HG03064 (cell line): ENCODE results near the gene RPS3A.
"Not testable (repeated sequence)": the region's sequence is repeated elsewhere in the genome, so short reads cannot be mapped to it uniquely, and the experiment has no call there.

Experiments used
- ATAC-seq: cut with Tn5 transposase; IDR thresholded peaks from one replicate; pipeline ENCODE4 v1.9.1; 2021; ENCODE audit warnings: low read depth; ENCODE audit not compliant: unreplicated experiment

Gene RPS3A

DNA sequence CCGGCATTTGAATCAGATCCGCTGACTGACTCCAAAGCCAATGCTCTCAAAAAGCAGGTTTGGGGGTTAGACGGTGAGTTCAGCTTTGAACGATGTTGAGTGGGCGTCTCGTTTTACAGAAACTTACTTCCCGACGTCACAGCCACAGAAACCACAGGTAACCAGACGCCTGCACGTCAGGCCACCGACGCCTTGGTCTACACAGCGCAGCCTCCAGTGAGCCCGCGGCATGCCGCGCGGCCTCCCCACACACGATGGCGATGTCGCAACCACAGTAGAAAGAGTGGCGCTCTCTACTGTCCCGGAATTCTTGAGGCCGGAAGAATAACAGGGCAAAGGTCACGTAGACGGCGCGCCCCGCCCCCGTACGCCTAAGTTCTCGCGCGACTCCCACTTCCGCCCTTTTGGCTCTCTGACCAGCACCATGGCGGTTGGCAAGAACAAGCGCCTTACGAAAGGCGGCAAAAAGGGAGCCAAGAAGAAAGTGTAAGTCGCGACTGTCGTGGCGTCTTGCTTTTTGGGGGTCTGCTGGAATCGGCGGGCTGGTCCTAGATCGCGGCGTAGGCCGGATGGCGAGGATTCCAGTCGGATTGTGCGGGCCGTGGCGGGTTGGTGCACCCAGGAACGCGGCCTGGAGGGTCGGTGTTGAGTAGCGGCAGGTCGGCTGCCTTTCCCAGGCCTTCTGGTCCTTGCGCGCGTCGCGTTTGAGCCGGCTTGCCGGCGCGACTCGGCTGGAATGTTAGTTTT is at the start of gene RPS3A:
TSS of gene RPS3A (plus strand) at position 400 of the 747 bp plus-strand sequence. CDS start at position 425, 25 bp downstream.
- ATAC-seq = peak; percentile 95

DNA sequence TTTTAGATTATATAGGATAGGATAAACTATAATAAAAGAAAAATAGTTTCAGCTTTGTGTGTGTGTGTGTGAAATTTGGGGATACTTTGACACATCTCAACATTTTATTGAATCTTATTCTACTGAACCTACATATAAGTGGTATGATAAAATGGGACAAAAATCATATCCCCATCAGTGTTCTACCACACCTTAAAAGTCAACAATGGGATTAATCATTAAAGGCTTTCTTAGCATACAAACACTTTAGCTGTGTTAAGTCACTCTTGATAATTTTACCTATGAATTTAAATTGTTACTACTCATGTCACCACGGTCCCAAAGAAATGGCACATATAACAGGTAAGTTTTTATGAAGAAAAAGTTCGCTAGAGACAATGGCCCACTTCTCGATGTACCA is 46.6 kb upstream of the RPS3A start:
- ATAC-seq = peak; percentile 11

DNA sequence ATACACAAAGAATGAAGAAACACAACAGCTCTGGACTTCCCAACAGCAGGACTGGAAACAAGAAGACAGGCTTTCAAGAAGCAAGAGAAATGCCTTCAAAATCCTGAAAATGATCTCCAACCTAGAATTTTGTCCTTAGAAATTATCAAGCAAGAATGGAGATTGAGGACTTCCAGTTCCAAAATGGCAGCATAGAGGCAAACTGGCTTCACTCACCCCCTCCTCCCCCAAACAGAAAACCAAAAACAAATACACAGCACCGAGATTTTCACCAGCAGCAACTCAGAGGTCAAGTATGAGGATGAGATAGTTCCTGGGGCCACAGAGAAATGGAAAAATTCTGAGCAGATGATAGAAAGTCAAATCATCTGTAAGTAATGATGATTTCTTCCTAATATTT is 43.9 kb upstream of the RPS3A start:
- ATAC-seq = no peak

DNA sequence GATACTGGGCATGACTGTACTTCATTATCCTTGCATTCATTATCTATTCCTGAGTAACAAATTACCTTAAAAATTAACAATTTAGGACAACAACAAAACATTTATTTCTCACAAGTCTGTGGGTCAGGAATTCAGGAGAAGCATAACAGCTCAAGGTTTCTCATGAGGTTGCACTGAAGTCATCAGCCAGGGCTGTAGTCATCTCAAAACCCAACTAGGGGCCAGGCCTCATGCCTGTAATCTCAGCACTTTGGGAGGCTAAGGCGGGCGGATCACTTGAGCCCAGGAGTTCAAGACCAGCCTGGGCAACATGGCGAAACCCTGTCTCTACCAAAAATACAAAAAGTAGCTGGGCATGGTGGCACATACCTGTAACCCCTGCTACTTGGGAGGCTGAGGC is 36.3 kb upstream of the RPS3A start:
- not testable (repeated sequence) for ATAC-seq

DNA sequence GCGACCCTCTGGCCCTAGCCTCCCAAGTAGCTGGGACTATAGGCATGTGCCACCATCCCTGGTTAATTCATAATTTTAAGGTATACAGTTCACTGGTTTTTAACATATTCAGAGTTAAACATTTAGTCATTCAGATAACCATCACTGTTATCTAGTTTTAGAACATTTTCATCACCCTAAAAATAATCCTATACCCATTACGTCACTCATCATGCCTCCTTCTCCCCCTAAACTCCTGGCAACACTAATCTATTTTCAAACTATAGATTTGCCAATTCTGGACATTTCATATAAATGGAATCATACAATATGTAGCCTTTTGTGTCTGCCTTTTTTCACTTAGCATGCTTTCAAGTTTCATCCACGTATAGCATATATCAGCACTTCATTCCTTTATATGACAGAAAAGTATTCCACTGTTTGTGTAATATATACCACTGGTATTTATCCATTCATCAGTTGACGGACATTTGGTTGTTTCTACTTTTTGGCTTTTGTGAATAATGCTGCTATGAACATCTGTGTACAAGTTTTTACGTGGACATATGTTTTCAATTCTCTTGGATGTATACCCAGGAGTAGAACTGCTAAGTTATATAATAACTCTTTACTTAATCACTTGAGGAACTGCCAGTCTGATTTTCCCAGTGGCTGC is 32.0 kb upstream of the RPS3A start:
- no peak for ATAC-seq

DNA sequence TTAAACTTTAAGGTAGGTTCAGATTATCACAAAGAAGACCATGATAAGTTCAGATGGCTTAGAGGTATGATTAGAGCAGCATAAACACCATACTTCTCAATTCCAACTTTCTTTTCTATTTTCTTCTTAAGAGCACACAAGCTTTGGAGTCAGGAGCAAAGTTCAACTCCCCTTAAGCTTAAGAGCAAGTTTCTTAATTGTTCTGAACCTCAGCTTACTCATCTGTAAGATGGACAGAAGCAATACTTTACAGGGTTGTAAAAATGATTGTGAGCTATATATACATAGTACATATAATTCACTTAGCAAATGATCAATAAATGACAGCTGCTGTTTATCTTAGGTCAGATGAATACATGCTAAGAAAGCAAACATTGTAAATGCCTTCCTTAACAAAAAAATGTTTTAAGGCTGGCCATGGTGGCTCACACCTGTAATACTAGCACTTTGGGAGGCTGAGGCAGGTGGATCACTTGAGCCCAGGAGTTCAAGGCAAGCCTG is 25.0 kb upstream of the RPS3A start:
- ATAC-seq = no peak

DNA sequence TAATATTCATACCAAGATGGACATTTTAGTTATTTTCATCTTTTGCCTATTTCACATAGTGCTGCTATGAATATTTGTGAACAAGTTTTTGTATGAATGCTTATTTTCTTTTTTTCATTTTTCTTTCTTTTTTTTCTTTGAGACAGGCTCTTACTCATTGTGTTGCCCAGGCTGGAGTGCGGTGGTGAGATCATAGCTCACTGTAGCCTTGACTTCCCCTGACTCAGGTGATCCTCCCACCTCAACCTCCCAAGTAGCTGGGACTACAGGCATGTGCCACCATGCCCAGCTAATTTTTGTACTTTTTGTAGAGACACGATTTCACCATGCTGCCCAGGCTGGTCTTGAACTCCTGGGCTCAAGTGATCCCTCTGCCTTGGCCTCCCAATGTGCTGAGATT is 21.4 kb upstream of the RPS3A start:
- ATAC-seq = not testable (repeated sequence)

DNA sequence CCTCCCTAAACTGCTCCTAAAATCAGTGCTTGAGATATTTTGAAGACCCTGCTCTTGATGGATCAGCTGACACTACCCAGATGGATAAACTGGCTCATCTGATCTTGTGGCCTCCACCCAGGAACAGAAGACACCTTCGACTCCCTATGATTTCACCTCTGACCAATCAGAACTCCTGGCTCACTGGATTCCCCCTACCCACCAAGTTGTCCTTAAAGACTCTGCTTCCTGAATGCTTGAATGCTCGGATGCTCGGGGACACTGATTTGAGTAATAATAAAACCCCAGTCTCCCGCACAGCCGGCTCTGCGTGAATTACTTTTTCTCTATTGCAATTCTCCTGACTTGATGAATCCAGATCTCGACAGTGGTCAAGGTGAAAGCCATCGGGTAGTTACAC is 12.0 kb upstream of the RPS3A start:
- no peak for ATAC-seq

DNA sequence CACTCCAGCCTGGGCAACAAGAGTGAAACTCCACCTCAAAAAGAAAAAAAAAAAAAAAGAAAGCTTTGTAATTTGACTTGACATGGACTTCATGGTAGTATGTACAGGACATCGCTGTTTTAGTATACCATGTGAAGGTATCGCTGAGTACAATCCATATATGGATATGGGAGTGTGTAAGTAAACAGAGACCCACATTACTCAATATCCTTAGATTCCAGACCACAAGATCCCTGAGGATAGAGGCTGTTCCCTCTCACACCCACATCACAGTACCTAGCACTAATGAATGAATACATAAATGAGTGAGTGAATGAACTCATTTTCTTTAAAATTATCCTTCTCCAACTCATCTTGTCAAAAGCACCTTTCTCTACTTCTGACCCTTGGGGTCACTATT is 8.4 kb upstream of the RPS3A start:
- ATAC-seq = no peak

DNA sequence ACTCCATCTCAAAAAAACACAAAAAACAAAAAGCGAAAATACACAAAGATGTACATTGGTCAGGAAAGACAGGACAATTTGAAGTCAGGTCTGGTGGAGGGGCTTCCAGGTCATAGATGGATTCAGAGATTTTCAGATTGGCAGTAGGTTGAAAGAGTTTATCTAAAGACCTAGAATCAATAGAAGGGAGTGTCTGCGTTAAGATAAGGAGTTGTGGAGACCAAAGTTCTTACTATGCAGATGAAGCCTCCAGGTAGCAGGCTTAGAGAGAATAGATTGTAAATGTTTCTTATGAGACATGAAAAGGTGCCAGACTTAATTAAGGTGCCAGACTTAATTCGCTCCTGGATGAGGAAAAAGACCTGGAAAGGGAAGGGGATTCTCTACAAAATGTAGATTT is 6.9 kb upstream of the RPS3A start:
- no peak for ATAC-seq

DNA sequence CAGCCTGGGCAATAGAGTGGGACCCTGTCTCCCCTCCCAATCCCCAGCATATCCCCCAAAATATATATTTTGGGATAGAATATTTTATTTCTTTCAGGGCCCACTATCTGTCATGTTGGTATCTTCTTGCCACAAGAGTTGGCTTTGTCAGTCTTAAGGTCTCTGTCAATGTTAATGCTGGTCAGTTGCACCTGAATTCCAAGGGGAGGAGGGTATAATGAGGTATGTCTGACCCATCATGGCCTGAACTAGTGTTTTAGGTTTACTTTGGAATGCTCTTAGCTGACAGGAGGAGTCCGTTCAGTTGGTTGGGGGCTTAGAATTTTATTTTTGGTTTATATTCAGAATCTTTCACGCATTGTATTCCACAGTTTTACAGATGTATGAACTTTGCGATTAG is 6.2 kb upstream of the RPS3A start:
- no peak for ATAC-seq

DNA sequence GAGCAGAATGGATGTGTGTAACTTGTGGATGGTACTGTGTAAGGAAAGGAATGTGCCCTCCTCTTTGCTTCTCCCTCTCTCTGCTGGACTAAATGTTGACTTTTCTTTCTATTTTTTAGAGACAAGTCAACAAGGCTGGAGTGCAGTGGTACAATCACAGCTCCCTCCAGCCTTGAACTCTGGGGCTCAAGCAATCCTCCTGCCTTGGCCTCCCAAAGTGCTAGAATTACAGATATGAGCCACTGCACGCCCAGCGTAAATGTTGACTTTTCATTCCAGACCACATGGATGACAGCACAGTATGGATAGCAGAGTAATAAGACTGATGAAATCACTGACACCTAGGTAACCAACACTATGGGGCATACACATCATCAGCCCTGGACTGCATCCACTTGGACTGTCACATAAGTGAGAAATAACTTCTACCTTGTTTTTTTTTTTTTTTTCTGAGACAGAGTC is 5.1 kb upstream of the RPS3A start:
- ATAC-seq = no peak

DNA sequence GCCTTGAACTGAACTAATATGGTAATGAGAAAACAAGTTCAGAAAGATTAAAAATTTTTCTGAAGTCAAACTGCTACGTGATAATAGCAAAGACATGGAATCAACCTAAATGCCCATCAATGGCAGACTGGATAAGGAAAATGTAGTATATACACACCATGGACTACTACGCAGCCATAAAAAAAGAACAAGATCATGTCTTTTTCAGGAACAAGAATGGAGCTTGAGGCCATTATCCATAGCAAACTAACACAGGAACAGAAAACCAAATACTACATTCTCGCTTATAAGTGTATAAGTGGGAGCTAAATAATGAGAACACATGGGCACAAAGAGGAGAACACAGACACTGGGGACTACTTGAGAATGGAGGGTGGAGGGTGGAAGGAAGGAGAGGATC is 4.3 kb upstream of the RPS3A start:
- ATAC-seq = no peak

DNA sequence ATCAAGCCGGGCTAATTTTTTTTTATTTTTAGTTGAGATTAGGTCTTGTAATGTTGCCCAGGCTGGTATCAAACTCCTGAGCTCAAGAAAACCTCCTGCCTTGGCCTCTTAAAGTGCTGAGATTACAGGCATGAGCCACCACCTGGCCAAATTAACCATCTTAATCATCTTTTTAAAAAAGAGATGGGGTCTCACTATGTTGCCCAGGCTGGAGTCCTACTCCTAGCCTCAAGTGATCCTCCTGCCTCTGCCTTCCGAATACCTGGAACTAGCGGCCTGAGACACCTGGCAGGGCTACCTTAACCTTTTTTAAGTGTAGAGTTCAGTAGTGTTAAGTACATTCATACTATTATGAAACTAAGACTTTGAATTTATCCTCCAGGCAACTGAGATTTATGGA is 1.7 kb upstream of the RPS3A start:
- no peak for ATAC-seq

DNA sequence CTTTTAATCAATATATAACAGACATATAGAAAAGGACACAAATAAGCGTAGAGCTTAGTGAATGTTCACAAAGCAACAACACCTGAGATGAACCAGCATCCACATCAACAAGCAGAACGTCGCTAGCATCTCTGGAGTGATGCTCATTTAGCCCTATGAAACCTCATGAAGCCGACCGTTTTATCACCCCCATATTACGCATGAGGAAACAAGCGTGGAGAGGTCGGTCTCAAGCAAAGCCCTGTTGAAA is 524 bp upstream of the RPS3A start:
- ATAC-seq = no peak

DNA sequence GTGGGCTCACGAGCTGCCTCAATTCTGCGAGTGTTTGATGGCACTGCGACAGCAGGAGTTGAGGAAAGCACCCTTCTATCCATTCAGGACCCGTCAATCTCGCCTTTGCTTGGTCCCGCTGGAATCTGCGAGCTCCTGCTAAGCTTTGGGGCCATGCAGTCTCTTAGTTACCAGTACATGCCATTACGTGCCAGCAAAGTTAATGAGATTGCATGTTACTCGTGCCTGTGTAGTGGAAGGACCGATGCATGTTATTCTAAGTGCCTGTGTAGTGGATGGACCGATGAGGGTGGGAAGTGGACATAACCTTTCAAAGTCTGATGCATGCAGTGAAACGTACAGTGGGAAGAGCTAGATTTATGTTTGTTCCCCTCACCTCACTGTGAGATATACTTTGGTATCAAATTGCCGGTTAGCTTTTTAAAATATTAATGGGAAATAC is 569 bp downstream of the RPS3A start:
- peak; percentile 3 for ATAC-seq

DNA sequence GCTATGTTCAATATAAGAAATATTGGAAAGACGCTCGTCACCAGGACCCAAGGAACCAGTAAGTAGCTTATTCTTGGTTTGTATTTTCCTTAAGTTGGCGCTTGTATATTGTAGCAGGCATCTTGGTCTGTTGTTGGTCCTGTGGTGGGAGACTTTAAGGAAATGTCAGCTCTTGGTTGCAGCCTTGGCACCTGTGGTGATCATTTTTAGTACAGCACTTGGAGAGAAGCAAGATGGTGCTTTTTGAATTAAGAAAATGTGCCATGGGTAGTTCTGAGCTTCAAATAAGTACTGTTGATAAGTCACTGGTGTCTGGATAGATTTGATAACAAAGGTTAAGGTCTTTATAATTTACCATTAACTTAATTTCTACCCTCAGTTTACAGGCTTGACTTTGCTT is 1.1 kb downstream of the RPS3A start:
- no peak for ATAC-seq

DNA sequence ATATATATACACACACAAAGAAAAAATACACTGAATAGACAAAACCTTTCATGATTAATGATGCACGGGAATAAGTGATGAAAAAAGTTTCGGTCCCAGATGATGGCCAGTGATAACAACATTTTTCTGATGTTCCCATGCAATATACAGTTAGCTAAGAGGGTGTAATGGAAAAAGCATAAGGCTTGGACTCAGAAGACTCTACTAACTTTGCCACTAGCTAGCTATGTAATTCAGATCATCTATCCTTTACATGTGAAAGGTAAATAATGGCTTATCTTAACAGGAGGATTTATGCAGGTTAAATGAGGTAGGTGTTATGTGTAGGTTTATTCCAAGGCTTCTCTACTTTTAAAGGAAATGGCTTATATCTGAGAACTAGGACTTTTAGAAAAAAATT is 4.3 kb downstream of the RPS3A start:
- ATAC-seq = no peak

DNA sequence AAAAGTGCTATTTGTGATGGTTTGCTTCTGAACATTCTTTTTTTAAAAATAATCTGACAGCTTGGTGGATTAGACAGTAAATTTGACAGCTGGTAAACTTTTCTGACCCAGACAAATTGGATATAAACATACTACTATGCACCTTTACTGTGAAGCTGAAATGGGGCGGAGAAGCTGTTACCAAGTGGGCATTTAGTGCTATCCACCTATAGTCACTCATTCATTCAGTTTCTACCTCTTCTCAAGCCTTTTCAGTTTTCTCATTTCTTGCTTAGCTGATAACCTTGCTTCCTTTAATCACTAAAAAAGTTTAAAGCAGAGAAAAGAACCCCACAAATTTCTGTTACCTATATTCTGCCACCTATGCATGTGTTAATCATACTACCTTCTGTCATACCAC is 5.2 kb downstream of the RPS3A start:
- ATAC-seq = no peak

DNA sequence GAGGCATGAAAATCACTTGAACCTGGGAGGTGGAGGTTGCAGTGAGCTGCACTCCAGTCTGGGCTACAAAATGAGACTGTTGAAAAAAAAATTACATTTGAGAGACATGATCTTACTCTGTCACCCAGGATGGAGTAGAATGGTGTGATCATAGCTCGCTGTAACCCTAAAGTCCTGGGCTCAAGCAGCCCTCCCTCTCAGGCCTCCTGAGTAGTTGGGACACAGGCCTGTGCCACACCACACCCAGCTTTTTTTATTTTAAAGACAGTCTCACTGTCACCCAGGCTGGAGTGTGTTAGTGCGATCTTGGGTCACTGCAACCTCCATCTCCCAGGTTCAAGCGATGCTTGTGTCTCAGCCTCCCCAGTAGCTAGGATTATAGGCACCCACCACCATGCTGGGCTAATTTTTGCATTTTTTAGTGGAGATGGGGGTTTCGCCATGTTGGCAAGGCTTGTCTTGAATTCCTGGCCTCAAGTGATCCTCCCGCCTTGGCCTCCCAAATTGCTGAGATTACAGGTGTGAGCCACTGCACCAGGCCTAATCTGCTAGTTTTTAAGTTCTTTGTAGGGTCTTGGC is 6.1 kb downstream of the RPS3A start:
- no peak for ATAC-seq

DNA sequence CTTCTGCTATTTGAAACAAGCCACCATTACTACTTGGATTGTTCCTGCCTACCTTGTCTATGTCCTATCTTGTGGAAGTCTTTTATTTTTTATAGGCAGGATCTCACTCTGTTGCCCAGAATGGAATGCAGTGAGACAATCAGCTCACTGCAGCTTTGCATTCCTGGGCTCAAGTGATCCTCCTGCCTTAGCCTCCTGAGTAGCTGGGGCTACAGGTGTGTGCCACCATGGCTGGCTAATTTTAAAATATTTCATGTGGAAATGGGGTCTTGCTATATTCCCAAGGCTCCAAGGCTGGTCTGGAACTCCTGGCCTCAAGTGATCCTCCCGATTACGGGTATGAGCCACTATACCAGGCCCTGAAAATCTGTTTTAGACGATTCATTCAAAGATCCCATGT is 7.6 kb downstream of the RPS3A start:
- no peak for ATAC-seq

DNA sequence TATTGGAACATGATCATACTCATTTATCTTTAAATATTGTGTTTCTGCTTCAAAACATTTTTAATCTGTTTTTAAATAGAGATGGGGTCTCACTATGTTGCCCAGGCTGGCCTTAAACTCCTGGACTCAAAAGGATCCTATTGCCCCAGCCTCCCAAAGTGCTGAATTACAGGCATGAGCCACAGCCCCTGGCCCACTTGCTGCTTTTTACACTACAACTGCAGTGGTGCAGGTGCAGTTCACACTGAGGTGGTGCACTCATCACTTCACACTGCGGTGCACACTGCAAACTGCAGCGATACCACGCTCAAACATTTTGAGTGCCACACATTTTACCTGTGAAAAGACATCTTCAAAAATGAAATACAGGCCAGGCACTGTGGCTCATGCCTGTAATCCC is 10.8 kb downstream of the RPS3A start:
- no peak for ATAC-seq
